CD4-positive, alpha-beta T cell (primary cell): ENCODE results near the gene GNG13. TPM values are rescaled to one million over a fixed set of nuclear protein-coding genes. Genes with fewer than 3 reads are reported as not detected.

ENCODE experiments used
- ATAC-seq: fragments of 200-7000 bp; cut with Tn5 transposase; one replicate; pipeline ENCODE4 v1.10.0; 2022; ENCODE audit warnings: mild to moderate bottlenecking; ENCODE audit not compliant: poor library complexity
- CTCF ChIA-PET: fragments of 350-600 bp; sonication (Branson Sonifier 250); formaldehyde crosslinking; loops from one replicate; lab custom pipeline; 2021; ENCODE audit warnings: antibody characterized with exemption, inconsistent platforms; lab: Charles Lee
- POLR2A ChIA-PET: fragments of 350-600 bp; sonication (Branson Sonifier 250); formaldehyde crosslinking; loops from one replicate; lab custom pipeline; 2021; ENCODE audit warnings: antibody characterized with exemption, inconsistent platforms; lab: Charles Lee
- DNase-seq, 14 experiments: peaks; one replicate each; pipeline ENCODE4 v3.0.0-alpha.2; 2013 to 2020; ENCODE audit warnings: mixed read lengths in 2 of 14
- H3K27ac ChIP-seq, 2 donors: one replicate each; pipeline versions ENCODE4 v1.5.1 to v1.7.0; 2013; ENCODE audit warnings: low read length in 2 of 2, low read depth in 1 of 2, mild to moderate bottlenecking in 1 of 2
- H3K27me3 ChIP-seq, 2 experiments: 1 replicate in 1 of 2; 2 replicates in 1 of 2; pipeline versions ENCODE4 v1.6.1 to v1.7.0; 2013; ENCODE audit warnings: low read length in 2 of 2, control low read depth in 1 of 2, mild to moderate bottlenecking in 1 of 2, moderate library complexity in 1 of 2; ENCODE audit not compliant: insufficient read depth in 2 of 2, control insufficient read depth in 1 of 2
- H3K36me3 ChIP-seq: one replicate; pipeline ENCODE4 v1.6.1; 2013; ENCODE audit warnings: low read length, control low read depth; ENCODE audit not compliant: insufficient read depth
- H3K4me1 ChIP-seq: one replicate; pipeline ENCODE4 v1.6.1; 2013; ENCODE audit warnings: low read length, control low read depth; ENCODE audit not compliant: insufficient read depth
- H3K4me3 ChIP-seq: one replicate; pipeline ENCODE4 v1.5.1; 2013; ENCODE audit warnings: mild to moderate bottlenecking, low read length, moderate library complexity
- H3K9me3 ChIP-seq, 2 experiments: 1 replicate in 1 of 2; 2 replicates in 1 of 2; pipeline versions ENCODE4 v1.6.1 to v1.7.0; 2013; ENCODE audit warnings: low read length in 2 of 2, mild to moderate bottlenecking in 2 of 2, control low read depth in 1 of 2, moderate library complexity in 1 of 2; ENCODE audit not compliant: control insufficient read depth in 1 of 2, insufficient read depth in 1 of 2
- H3K27ac Mint-ChIP-seq: one replicate; pipeline ENCODE4 v1.8.0; 2020; ENCODE audit warnings: mixed read lengths
- H3K27me3 Mint-ChIP-seq: one replicate; pipeline ENCODE4 v1.8.0; 2021; ENCODE audit warnings: mixed read lengths
- H3K36me3 Mint-ChIP-seq: one replicate; pipeline ENCODE4 v1.8.0; 2021; ENCODE audit warnings: low read depth, mixed read lengths
- H3K4me1 Mint-ChIP-seq: one replicate; pipeline ENCODE4 v1.8.0; 2021; ENCODE audit warnings: low read depth, mixed read lengths
- H3K4me3 Mint-ChIP-seq: one replicate; pipeline ENCODE4 v1.8.0; 2020; ENCODE audit warnings: mild to moderate bottlenecking, mixed read lengths
- H3K9me3 Mint-ChIP-seq: one replicate; pipeline ENCODE4 v1.8.0; 2020; ENCODE audit warnings: mixed read lengths
- intact Hi-C, 2 experiments: fragments of 100-400 bp; cut with DNase I in 1 of 2; cut with micrococcal nuclease in 1 of 2; formaldehyde crosslinking; loops; one replicate each; pipeline versions ENCODE4 v1.15.1 to v1.9.0; 2023 to 2025; cut with DNase I, micrococcal nuclease
- total RNA-seq, 174 experiments: library from RNA in 2 of 174; stranded (reverse) in 2 of 174; gene quantifications; one replicate each; pipeline ENCODE4 v1.2.3 and lab custom pipeline; 2021 to 2026
- TF ChIP-seq, protein P1 (sequence below): fragments of 200-600 bp; IDR thresholded peaks from one replicate; pipeline ENCODE4 v1.8.0; 2022; ENCODE audit warnings: antibody characterized with exemption, mild to moderate bottlenecking

Gene GNG13
- total RNA-seq, 2 experiments from 2014 or later = not detected

DNA sequence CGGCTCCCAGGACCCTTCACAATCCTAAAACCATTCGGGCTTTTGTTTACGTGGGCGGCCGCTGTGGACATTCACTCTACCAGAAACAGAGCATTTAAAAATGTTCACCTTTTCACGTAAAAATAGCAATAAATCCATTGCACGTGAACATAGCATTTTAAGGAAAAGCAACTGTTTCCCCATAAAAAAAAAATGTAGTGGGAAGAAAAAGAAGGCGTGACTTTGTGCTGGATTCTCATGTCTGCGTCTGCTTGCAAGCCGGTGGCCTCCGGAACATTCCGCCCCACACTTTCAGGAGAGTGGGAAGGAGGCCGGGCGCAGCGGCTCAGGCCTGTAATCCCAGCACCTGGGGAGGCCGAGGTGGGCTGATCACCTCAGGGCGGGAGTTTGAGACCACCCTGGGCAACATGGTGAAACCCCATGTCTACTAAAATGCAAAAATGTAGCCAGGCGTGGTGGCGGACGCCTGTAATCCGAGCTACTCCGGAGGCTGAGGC lies 13.4 kb upstream of the GNG13 start:
- Mint-ChIP-seq H3K27ac (no peak overlapping the region), H3K36me3 (no peaks in the 10 kb centered on the region), H3K4me1 (peaks cover 5% of the 10 kb centered on the region), H3K27me3 (peaks cover 32% of the 10 kb centered on the region), H3K9me3 (no peaks in the 10 kb centered on the region), H3K4me3 (no peak overlapping the region)
- H3K36me3 ChIP-seq = no peaks in the 10 kb centered on the region
- H3K4me1 ChIP-seq = peaks cover 10% of the 10 kb centered on the region
- H3K9me3 ChIP-seq = peaks cover 0 to 29% of the 10 kb centered on the region in 2 experiments
- peaks cover 20 to 45% of the 10 kb centered on the region in 2 experiments for H3K27me3 ChIP-seq
- intact Hi-C loops = loop anchor here (1.0 to 10.0 kb wide), 5 partner anchors 241 to 381 kb away; no protein-coding TSS in a partner anchor
- TF ChIP-seq, protein P1, sequence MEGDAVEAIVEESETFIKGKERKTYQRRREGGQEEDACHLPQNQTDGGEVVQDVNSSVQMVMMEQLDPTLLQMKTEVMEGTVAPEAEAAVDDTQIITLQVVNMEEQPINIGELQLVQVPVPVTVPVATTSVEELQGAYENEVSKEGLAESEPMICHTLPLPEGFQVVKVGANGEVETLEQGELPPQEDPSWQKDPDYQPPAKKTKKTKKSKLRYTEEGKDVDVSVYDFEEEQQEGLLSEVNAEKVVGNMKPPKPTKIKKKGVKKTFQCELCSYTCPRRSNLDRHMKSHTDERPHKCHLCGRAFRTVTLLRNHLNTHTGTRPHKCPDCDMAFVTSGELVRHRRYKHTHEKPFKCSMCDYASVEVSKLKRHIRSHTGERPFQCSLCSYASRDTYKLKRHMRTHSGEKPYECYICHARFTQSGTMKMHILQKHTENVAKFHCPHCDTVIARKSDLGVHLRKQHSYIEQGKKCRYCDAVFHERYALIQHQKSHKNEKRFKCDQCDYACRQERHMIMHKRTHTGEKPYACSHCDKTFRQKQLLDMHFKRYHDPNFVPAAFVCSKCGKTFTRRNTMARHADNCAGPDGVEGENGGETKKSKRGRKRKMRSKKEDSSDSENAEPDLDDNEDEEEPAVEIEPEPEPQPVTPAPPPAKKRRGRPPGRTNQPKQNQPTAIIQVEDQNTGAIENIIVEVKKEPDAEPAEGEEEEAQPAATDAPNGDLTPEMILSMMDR = peak; percentile 41
- ATAC-seq = no peak
- no peak for DNase-seq
- ChIA-PET POLR2A (no interaction called here), CTCF (no interaction called here)
- H3K27ac ChIP-seq = no peak overlapping the region
- no peak overlapping the region for H3K4me3 ChIP-seq

DNA sequence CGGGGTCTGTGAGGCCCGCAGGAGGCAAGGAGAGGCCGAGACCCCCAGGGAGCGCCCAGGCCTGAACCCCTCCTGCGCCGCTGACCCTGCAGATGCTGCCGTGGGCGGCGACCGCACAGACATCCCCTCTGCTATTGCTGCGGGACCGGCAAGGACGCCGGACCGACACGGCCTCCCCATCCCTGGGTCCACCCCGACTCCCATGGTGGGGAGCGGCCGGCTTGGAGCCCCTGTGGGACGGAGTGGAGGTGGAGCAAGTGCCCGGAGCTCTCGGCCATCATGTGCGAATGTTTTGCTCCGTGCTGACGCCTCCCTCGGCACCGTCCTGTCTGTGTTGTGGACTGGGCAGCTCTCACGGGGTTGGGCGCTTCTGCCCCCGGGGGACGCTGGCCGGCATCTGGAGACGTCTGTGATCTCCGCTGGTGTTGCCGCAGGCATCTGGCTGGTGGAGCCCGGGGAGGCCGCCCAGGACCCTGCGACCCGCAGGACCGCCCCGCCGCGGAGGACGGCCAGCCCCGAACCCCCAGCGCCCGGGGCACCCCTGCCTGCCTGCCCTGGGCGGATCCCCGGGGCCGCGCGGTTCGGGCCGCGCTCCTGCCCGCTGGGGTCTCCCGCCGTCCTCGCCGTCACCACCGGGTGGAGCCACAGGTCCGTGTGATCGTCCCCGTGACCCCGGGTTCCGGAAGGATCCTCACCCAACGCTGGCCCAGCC lies 12.8 kb upstream of the GNG13 start:
- intact Hi-C loops = loop anchor here (1.0 to 10.0 kb wide), 5 partner anchors 242 to 381 kb away; no protein-coding TSS in a partner anchor
- peaks cover 9% of the 10 kb centered on the region for H3K4me1 Mint-ChIP-seq
- TF ChIP-seq, protein P1 = peak; percentile 65
- H3K9me3 Mint-ChIP-seq = no peaks in the 10 kb centered on the region
- peak overlapping the region; percentile 60 for H3K4me3 Mint-ChIP-seq
- H3K36me3 Mint-ChIP-seq = no peaks in the 10 kb centered on the region
- H3K27me3 Mint-ChIP-seq = peaks cover 32% of the 10 kb centered on the region
- DNase-seq (peak in 13 of 14 experiments; percentile 32 to 70 (median 45)), ATAC-seq (peak; percentile 60)
- Histone ChIP-seq H3K9me3 (peaks cover 0 to 29% of the 10 kb centered on the region in 2 experiments), H3K27me3 (peaks cover 20 to 43% of the 10 kb centered on the region in 2 experiments), H3K4me1 (peaks cover 15% of the 10 kb centered on the region), H3K4me3 (no peak overlapping the region), H3K27ac (no peak overlapping the region), H3K36me3 (no peaks in the 10 kb centered on the region)
- no peak overlapping the region for H3K27ac Mint-ChIP-seq
- ChIA-PET POLR2A (no interaction called here), CTCF (no interaction called here)

DNA sequence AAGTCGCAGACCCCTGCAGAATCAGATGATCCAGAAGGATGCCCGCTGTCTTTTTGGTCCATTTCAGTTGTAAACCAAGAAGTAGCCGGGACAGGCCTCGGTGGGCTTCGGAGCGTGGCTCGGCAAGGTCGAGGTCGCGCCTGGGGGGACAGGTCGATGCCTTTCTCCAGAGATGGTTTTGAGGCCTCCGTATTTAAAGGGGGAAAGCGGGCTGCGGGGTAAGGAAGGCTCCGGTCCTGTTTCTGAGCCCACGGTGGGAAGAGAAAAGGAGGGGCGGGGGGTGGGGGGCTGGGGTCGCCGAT lies 7.5 kb upstream of the GNG13 start:
- intact Hi-C loops = loop anchor here in 1 of 2 experiments (5.0 kb wide), 1 partner anchor 164 kb away; the partner anchor contains the start of gene LMF1
- H3K4me1 ChIP-seq = peaks cover 21% of the 10 kb centered on the region
- TF ChIP-seq, protein P1 = no peak
- Mint-ChIP-seq H3K36me3 (no peaks in the 10 kb centered on the region), H3K4me3 (peak overlapping the region; percentile 95), H3K4me1 (peaks cover 15% of the 10 kb centered on the region), H3K27ac (peak overlapping the region; percentile 92), H3K9me3 (no peaks in the 10 kb centered on the region), H3K27me3 (peaks cover 17% of the 10 kb centered on the region)
- ATAC-seq (no peak), DNase-seq (no peak)
- H3K4me3 ChIP-seq = peak overlapping the region; percentile 75
- peaks cover 5 to 13% of the 10 kb centered on the region in 2 experiments for H3K27me3 ChIP-seq
- ChIA-PET POLR2A (no interaction called here), CTCF (no interaction called here)
- H3K36me3 ChIP-seq = no peaks in the 10 kb centered on the region
- H3K9me3 ChIP-seq = peaks cover 0 to 11% of the 10 kb centered on the region in 2 experiments
- H3K27ac ChIP-seq = peak overlapping the region; percentile 66 to 72
